ENCODE measurements around the gene SYNE4. TPM values are rescaled to one million over a fixed set of nuclear protein-coding genes. Genes with fewer than 3 reads are reported as not detected.

SYNE4 gene
- total and polyA plus RNA-seq, 9 of the 15 experiments (the other 6 are each of a cell fraction or from before 2014, with no cell fraction given), result 0.03 to 0.65 (median 0.29) TPM

GRCh38 chr19:35995048-35995993 is 13.3 kb downstream of the SYNE4 start, which contains the start of gene SDHAF1 (continued):
- TF ChIP-seq, protein P1, sequence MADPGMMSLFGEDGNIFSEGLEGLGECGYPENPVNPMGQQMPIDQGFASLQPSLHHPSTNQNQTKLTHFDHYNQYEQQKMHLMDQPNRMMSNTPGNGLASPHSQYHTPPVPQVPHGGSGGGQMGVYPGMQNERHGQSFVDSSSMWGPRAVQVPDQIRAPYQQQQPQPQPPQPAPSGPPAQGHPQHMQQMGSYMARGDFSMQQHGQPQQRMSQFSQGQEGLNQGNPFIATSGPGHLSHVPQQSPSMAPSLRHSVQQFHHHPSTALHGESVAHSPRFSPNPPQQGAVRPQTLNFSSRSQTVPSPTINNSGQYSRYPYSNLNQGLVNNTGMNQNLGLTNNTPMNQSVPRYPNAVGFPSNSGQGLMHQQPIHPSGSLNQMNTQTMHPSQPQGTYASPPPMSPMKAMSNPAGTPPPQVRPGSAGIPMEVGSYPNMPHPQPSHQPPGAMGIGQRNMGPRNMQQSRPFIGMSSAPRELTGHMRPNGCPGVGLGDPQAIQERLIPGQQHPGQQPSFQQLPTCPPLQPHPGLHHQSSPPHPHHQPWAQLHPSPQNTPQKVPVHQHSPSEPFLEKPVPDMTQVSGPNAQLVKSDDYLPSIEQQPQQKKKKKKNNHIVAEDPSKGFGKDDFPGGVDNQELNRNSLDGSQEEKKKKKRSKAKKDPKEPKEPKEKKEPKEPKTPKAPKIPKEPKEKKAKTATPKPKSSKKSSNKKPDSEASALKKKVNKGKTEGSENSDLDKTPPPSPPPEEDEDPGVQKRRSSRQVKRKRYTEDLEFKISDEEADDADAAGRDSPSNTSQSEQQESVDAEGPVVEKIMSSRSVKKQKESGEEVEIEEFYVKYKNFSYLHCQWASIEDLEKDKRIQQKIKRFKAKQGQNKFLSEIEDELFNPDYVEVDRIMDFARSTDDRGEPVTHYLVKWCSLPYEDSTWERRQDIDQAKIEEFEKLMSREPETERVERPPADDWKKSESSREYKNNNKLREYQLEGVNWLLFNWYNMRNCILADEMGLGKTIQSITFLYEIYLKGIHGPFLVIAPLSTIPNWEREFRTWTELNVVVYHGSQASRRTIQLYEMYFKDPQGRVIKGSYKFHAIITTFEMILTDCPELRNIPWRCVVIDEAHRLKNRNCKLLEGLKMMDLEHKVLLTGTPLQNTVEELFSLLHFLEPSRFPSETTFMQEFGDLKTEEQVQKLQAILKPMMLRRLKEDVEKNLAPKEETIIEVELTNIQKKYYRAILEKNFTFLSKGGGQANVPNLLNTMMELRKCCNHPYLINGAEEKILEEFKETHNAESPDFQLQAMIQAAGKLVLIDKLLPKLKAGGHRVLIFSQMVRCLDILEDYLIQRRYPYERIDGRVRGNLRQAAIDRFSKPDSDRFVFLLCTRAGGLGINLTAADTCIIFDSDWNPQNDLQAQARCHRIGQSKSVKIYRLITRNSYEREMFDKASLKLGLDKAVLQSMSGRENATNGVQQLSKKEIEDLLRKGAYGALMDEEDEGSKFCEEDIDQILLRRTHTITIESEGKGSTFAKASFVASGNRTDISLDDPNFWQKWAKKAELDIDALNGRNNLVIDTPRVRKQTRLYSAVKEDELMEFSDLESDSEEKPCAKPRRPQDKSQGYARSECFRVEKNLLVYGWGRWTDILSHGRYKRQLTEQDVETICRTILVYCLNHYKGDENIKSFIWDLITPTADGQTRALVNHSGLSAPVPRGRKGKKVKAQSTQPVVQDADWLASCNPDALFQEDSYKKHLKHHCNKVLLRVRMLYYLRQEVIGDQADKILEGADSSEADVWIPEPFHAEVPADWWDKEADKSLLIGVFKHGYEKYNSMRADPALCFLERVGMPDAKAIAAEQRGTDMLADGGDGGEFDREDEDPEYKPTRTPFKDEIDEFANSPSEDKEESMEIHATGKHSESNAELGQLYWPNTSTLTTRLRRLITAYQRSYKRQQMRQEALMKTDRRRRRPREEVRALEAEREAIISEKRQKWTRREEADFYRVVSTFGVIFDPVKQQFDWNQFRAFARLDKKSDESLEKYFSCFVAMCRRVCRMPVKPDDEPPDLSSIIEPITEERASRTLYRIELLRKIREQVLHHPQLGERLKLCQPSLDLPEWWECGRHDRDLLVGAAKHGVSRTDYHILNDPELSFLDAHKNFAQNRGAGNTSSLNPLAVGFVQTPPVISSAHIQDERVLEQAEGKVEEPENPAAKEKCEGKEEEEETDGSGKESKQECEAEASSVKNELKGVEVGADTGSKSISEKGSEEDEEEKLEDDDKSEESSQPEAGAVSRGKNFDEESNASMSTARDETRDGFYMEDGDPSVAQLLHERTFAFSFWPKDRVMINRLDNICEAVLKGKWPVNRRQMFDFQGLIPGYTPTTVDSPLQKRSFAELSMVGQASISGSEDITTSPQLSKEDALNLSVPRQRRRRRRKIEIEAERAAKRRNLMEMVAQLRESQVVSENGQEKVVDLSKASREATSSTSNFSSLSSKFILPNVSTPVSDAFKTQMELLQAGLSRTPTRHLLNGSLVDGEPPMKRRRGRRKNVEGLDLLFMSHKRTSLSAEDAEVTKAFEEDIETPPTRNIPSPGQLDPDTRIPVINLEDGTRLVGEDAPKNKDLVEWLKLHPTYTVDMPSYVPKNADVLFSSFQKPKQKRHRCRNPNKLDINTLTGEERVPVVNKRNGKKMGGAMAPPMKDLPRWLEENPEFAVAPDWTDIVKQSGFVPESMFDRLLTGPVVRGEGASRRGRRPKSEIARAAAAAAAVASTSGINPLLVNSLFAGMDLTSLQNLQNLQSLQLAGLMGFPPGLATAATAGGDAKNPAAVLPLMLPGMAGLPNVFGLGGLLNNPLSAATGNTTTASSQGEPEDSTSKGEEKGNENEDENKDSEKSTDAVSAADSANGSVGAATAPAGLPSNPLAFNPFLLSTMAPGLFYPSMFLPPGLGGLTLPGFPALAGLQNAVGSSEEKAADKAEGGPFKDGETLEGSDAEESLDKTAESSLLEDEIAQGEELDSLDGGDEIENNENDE (IDR thresholded peaks at IDR 0.05; ENCODE audit: low read depth, low read length), result no peak
- TF ChIP-seq TCF7L2 (IDR thresholded peaks at IDR 0.05; ENCODE audit: low read depth, low read length), result no peak
- peak; percentile 74 for TF ChIP-seq DACH1 (IDR thresholded peaks at IDR 0.05; ENCODE audit: partially characterized antibody)
- TF ChIP-seq ZNF707 (CRISPR knock-in tag; conservative IDR thresholded peaks at IDR 0.05), result no peak
- TF ChIP-seq SP1 (CRISPR knock-in tag; IDR thresholded peaks at IDR 0.05), result peak; percentile 68
- no peak for TF ChIP-seq SRSF9 (IDR thresholded peaks at IDR 0.05; ENCODE audit: borderline replicate concordance, low read depth, low read length)
- TF ChIP-seq, protein P2, sequence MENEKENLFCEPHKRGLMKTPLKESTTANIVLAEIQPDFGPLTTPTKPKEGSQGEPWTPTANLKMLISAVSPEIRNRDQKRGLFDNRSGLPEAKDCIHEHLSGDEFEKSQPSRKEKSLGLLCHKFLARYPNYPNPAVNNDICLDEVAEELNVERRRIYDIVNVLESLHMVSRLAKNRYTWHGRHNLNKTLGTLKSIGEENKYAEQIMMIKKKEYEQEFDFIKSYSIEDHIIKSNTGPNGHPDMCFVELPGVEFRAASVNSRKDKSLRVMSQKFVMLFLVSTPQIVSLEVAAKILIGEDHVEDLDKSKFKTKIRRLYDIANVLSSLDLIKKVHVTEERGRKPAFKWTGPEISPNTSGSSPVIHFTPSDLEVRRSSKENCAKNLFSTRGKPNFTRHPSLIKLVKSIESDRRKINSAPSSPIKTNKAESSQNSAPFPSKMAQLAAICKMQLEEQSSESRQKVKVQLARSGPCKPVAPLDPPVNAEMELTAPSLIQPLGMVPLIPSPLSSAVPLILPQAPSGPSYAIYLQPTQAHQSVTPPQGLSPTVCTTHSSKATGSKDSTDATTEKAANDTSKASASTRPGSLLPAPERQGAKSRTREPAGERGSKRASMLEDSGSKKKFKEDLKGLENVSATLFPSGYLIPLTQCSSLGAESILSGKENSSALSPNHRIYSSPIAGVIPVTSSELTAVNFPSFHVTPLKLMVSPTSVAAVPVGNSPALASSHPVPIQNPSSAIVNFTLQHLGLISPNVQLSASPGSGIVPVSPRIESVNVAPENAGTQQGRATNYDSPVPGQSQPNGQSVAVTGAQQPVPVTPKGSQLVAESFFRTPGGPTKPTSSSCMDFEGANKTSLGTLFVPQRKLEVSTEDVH (IDR thresholded peaks at IDR 0.05; ENCODE audit: low read depth, partially characterized antibody), result peak; percentile 88
- TF ChIP-seq USF2 (CRISPR knock-in tag; IDR thresholded peaks at IDR 0.05), result no peak
- no peak for TF ChIP-seq PTRF (tag; IDR thresholded peaks at IDR 0.05)
- TF ChIP-seq GTF2A2 (tag; IDR thresholded peaks at IDR 0.05), result no peak
- TF ChIP-seq HNRNPLL (IDR thresholded peaks at IDR 0.05; ENCODE audit: low read depth, low read length, poor library complexity, severe bottlenecking), result peak; percentile 88

All from K562 (cell line).